GM19240 (cell line): ENCODE measurements around the gene SLCO2A1.

Experiments used
- DNase-seq: peaks from one replicate; pipeline ENCODE4 v3.0.0; 2011; ENCODE audit warnings: low spot score; ENCODE audit not compliant: insufficient read length

Gene SLCO2A1

DNA sequence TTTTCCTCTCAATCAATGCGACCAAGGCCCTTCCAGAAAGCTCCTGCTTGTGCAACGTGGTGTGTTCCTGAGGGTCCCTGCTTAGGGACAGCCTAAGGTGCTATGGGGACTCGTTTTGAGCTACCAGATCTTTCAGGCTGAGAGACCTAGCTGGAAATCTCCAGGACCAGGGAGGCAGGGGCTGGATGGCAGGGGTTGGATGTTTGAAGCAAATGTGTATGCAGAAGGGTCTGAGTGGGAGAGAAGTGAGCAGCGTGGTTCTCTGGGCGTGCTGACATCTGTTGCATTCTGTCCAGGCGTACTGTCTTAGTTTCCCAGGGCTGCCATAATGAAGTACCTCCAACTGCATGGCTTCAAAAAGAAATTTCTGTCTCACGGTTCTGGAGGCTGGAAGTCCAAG, 31.7 kb upstream of the SLCO2A1 start:
- no peak for DNase-seq

DNA sequence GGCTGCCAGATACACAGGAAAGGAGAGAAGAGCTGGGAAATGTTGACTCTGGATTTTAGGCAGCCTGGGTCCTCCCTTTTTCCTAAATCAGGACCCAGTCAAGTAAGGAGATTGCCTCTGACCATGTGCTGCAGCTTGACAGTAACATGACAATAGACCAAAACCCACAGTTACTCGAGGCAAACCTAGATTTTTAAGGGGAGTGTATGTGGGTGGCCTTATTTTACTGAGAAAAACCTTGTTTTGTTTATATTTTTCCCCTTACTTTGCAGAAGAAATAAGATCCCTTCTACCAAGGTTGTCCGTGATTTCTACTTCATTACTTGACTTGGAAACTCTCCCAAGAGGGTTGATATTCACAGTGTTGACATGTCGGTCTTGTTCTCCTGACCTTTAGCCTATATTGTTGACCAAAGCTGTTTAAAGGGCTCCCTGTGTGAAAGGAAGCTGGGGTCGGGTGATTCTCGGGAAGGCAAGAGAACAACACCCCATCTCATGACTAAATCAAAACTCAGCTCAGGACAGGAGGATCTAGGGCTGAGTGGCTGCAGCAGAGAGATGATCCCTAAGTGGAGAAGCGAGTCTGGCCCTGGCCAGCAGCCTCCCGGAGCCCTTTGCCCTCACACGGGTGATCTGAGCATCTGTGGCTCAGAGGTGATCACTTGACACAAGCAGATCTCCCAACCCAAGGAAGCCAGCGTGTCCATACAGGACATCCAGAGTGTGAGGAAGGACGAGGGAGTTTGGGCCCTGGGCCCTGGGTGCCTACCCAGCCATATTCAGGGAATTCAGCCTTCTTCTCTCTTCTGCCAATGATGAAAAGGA, 31.0 kb upstream of the SLCO2A1 start:
- no peak for DNase-seq

DNA sequence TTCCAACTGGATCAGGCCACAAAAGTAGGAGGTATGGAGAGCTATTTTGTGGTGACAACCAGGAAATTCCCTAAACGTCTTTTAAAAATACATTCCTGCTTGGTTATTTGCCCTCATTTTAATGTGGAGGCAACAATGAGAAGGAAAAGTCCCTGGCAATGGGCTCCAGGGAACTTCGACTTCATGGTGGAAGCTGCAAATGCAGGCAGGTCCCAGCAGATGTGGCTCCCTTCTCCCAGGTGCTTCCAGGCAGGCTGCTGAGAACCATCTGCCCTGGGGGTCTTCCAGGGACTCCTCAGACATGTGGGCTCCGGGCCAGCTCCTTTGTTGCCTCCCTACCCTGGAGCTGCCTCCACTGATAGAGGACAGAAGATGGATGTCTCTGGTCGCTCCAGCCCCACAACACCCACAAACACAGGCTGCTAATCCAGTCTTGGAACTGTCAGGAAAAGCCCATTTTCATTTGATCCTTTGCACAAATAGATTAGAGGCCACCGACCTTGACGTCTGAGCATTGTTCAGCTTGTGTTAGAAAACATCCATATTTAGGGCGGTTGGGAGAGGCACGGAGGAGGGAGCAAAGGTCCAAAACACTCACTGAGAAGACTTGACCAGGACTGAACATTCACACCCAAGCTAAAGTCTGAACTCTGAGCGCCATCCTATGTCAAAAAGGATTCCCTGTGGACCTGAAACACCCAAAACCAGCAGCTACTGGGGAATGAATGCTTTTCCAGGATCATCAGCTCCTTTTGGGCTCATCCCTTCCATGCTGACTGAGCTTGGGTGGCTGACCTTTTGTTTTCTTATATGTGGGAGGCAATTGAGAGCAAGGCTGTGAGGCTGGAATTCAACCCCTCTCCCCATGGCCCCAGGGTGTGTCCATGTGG, 30.2 kb upstream of the SLCO2A1 start:
- no peak for DNase-seq

DNA sequence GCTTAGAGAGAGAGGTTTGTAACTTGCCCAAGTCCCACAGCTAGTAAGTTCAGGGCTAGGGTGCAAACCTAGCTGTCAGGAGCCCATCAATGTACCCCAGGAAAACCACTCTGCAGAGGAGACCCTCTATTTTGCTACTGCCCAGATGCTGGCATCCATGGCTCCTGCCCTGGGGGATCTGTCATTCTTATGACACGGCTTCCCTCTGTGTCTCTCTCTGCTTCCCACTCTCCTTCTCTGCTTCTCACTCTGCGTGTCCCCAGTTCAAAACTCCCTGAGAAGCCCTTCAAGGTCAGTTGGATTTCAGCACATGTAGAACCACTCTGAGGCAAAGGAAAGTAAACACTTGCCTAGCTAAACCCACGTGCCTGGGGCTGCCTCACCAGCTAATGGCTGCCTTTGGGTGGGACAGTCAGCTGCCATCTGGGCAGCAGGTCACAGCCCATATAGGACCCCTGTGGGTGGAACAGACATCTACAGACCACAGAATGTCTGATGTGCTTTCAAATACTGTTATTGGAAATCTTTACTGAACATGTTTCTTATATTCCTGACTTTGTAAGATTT, 29.4 kb upstream of the SLCO2A1 start:
- no peak for DNase-seq

DNA sequence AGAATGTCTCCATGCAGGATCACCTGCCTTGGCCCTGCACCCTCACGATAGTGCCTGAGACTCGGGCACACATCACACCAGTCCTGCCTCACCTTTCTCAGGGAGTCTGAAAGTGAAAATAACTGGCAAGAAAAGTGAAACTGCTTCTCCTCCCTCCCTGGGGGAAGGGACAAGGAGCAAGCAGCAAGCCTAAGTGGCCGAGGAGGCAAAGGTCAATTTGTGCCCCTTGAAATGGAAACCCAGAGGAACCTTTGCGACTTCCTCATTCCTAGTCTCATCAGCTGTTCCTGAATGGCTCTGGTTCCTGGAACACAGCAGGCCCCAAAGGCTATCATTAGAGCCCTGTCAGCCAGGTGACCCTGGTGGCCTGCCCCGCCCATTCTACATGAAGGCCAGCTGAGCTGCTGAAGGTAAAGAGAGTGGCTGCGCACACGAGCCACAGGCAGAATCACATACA, 28.0 kb upstream of the SLCO2A1 start:
- DNase-seq: no peak

DNA sequence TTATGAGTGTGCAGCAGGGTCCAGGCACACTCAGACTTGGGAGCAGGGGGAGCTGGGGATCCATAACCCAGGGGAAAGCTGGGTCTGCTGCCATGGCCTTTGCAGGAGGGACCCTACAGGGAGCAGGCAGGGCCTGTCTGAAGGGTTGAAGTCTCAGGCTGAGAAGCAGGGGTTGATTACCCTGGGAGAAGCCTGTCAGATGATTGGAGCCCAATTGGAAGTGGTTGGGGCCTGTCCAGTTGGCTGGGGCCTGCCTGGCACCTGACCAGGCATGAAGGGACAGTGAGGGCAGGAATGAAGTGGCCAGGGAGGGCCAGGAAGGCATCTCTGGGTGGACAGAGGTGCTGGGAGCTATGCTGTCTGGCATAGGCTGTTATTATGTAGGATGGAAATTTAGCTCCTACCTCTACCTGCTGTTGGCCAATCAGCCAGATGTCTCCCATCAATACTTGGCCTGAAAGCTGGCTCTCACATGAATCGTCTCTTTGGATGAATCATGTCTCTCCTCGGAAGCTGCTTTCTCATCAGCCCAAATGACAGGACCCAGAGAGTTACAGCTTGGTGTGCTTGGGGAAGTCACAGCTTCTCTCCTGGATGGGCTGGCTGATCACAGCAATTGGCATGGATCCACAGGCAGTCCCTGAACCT, 27.4 kb upstream of the SLCO2A1 start:
- DNase-seq: no peak

DNA sequence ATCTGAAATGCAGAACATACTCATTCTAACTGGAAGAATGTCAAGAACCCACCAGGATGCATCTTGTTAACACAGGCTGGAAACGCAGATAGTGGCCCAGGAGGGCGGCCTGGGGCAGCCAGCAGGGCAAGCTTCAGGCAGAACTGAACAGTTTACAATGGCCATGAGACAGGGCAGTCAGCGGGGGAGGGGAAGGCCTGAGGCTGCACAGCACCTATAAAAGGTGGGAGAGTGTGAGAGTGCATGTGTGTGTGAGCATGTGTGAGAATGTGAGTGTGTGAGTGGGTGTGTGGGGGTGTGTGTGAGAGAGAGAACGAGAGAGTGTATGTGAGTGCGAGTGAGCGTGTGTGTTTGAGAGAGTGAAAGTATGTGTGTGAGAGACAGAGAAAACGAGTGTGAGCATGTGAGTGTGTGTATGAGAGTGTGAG, 26.8 kb upstream of the SLCO2A1 start:
- DNase-seq: no peak

DNA sequence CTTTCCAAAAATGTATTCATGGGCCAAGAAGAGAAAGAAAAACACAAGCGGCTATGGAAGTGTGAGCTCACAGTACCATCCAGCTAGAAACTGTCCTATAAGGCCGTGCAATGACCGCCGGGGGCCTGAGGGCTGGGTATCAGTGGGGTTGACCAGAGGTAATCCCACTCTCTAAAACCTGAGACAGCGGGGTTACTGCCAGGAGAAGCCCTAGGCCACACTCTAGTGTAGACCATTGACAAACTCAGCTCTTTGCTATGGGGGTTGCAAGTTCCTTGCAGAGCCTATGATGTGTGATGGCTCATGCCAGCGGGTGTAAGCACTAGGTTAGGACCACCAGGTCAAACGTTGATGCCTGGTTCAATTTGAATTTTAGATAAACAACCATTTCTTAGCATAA, 25.9 kb upstream of the SLCO2A1 start:
- DNase-seq: no peak

DNA sequence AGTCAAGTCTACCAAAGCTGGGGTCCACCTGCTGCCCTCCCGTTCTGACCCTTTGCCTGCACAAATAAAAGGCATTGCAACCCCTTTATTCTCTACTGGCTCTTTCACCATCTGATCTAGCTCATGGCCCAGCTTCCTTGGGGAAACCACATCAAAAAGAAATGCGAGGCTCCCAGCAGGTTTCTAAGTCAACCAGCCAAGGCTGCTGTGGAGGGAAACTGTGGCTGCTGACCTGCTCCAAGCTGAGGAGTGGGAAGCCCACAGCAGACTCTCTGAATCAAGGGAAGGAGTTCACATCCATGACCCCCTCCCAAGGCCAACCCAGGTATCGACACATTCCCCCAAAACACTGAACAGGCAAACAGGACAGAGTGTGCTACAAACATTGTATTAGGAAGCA, 25.2 kb upstream of the SLCO2A1 start:
- no peak for DNase-seq

DNA sequence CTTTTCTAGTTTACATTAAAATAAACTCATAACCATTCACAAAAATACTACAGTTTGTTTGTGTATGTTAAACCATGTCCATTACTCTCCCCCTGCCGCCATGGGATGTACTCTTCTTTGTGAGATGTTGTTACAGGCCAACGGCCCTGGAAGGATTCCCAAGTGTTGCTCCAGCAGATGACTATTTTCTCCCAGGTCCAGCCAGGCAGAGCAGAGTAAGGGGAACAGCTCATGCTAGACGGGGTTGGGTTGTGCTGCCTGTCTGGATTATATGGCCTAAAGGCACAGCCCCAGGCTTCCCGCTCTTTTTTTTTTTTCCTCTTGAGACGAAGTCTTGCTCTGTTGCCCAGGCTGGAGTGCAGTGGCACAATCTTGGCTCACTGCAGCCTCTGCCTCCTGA, 24.5 kb upstream of the SLCO2A1 start:
- no peak for DNase-seq

DNA sequence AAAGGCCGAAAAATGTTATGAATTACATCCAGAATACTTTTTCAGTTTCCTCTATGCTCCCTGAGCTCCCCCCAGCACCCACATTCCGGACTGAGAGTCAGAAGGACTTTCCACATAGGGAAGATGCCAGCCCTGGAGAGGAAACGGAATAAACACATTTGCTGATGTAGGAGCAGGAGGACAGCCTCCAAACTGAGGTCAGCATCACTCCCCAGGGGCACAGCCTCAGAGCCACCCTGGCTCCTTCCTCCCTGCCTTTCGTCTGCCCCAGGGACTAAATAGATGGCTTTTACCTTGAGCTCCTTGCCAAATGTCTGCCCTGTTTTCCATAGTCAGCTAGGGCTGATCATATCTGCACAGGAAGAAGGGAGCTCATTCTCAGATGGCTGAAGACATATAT, 22.6 kb upstream of the SLCO2A1 start:
- DNase-seq: no peak

DNA sequence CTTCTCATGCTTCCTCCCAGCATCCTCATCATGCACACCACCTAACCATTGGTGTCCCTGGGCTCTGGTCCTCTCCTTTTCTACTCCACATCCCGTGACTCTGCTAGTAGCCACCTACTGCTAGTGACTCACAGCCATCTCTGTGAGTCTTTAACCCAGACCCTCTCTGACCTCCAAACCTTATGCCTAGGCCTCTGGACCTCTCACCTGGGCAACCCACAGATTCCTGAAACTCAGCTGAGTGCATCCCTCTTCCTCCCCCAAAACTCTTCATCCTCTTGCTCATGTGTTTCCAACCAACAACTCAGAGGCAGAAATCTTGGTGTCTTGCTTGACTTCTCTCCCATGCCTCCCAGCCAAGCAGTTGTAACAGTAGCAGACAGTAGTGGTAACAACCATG, 20.0 kb upstream of the SLCO2A1 start:
- no peak for DNase-seq

DNA sequence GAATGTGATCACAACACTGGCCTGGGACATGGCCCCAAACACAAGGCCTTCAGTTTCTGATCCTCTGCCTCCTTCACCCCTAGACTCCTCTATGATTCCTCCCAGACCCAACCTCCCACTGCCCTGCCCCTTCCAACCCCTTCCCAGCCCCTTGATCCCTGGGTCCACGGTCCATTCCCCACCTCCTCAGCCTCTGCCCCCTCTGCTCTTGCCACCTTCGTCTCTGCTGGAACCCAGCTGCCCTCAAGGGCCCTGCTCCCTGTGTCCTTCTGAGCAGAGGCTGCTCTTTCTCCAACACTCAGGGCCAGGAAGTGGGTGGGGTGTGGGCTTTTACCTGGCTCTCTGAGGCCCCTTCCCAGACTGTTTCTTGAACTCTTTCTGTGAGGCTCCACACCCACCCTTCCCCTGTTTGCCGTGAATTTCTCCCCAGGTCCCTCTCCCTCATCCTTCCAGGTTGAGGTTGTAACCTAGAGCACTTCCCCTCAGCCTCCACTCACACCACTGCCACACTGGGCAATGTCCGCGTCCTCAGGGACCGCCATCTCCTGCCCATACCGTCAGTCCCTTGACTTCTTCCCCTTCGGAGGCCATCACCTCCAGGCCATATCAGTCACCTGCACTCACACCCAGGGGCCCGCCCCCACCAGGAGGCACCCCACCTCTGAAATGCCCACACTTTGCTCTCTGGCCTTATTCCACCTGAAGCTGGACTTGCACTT, 18.7 kb upstream of the SLCO2A1 start:
- DNase-seq: no peak

DNA sequence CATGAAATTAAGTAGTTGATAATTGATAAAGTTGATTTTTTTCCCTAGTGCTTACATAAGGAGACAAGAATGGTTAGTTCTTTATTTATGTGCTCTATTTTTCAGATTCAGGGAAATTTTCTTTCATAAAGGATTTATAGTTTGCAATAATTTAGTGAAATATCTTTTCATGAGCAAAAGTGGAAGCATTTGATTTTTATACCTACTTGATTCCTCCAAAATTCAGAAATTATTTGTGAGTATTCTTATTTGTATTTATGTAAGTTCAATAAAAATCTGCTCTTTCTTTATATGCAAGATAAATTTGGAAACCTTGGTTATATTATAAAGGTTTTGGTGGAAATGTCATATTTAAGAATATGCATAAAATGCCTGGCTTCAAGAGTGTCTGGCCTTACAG, 14.7 kb upstream of the SLCO2A1 start:
- no peak for DNase-seq

DNA sequence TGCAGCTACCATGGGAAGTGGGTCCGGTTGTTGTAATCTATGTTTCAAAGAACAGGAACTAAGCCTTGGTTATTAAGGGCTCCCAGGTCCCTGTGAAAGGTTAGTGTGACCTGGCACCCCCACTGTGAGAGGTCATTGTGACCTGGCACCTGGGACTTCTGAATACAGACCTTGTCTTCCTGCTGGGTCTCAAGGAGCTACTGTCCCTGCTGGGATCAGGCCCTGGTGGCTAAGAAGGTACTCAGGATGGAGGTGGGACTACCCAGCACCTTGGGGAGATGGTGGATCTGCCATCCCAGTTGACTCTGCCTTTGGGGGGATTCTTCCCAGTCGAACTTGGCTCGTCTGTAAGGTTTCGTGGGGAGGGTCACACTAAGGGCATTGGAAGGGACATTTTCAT, 10.3 kb upstream of the SLCO2A1 start:
- no peak for DNase-seq

DNA sequence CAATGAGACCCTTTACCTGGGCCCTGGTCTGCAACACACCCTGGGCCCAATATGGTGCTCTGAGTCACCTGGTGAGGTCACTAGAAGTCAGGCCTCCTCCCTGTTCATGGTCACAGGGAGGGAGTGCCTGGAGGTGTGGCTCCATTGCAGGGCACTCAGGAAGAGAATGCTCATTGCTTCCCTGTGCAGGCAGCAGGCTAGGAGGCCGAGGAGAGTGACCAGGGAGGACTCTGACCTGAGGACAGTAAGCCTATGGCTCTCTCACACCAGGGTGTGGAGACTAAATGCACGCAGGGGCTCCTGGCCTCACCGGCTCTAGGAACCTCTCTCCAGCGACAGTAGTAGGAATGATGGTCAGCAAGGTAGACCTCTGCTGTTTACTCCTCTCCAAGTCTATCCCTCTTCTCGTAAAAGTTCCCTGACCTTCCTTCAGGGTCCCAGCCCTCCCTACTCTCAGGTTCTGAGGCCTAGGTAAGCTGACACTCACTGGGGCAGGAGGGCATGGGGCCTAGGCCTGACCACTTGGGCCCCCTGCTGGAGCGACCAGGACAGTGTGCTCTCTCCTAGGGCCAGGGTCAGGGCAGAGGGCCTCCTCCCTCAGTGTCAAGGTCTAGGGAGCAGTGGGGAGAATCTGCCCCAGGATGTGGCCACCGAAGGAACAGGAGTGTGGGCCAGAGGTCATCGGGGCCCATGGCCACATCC, 9.6 kb upstream of the SLCO2A1 start:
- no peak for DNase-seq

DNA sequence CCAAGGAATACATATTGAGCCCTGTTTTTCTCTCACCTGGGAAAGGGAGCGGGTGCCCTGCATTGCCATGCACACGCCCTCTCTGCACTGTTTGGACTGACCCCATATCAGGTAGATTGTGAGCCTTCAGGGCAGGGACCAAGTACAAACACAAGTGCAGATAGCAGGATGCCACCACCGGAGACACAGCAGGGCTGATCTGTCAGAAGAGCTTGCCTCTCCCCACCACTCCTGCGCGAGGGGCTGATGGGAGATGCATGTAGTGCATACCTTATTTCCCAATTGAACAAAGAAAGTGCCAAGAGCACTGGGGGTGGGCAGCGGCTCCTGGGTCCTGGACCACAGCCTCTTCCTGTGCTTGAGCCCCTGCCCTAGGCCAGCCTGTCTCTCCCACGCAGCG, 9.0 kb upstream of the SLCO2A1 start:
- no peak for DNase-seq

DNA sequence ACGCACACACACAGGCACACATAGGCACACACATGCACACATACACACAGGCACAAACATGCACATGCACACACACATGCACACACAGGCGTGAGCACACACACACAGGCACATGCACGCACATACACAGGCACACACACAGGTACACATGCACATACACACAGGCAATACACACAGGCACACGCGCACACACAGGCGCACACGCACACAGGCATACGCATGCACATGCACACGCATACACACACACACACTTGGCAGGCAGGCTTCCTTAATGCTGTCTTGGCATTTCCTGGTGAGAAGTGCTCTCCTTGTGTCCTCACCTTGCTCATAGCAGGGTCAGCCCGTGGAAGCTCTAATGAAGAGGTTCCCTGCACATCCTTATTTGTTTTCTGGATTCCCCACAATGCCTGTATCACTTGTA, 8.4 kb upstream of the SLCO2A1 start:
- DNase-seq: no peak

DNA sequence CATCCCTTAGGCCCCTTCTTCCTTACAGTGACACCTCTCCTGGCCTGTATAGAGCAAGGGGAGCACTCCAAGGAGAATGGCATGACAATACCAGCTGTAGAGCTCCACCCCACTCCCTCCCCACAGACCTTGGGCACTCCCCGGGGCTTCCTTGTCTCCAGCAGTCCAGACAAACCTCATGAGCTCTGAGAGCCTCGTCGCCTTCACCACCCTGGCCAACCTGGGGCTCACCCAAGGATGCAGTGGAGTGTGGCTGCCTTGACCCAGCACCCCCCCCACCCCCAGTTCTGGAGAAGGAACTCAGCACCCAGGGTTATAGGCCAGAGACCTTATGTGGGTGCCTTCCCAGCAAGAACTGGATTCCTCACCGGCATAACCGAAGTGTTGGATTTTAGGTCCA, 7.4 kb upstream of the SLCO2A1 start:
- no peak for DNase-seq

DNA sequence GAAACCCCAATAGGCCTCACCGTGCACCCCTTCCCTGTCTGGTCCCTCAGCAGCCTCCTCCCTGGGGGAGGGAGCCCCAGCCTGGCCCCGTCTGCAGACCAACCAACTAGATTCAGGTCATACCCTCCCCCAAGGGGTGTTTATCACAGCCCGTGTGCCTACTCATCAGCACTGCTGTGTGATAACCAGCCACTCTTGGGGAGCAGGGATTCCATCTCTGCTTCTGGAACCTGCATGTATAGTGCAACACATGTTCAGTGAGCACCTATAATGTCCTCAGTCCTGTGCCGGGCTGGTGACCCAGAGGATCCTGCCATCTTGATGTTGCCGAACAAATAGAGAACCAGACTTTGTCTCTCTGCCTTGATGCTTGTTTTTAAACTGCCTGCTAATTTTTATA, 6.6 kb upstream of the SLCO2A1 start:
- no peak for DNase-seq
